HG03354 (cell line): ENCODE results near the gene RPS27L.

ENCODE experiments used
- ATAC-seq: cut with Tn5 transposase; IDR thresholded peaks from one replicate; pipeline ENCODE4 v1.9.1; 2021; ENCODE audit warnings: mild to moderate bottlenecking; ENCODE audit not compliant: unreplicated experiment, poor library complexity, severe bottlenecking

RPS27L gene

GRCh38 chr15:63157118-63157843 lies at the start of gene RPS27L:
TSS of gene RPS27L (minus strand) at chr15:63157477. CDS start at chr15:63157405, 72 bp downstream.
- ATAC-seq = peak; percentile 92

- ATAC-seq = no peak
These were observed 48.8 kb upstream of the RPS27L start for GRCh38 chr15:63206079-63206478.

- ATAC-seq = peak; percentile 68
These were observed 46.3 kb upstream of the RPS27L start for GRCh38 chr15:63203451-63204090.

GRCh38 chr15:63202861-63203260 lies 45.6 kb upstream of the RPS27L start:
- no peak for ATAC-seq

GRCh38 chr15:63200464-63201249 lies 43.4 kb upstream of the RPS27L start:
- ATAC-seq = no peak

GRCh38 chr15:63198371-63199250 lies 41.3 kb upstream of the RPS27L start:
- no peak for ATAC-seq

GRCh38 chr15:63197626-63198025 lies 40.3 kb upstream of the RPS27L start:
- no peak for ATAC-seq

GRCh38 chr15:63196842-63197241 lies 39.6 kb upstream of the RPS27L start:
- no peak for ATAC-seq

GRCh38 chr15:63195569-63196015 lies 38.3 kb upstream of the RPS27L start:
- ATAC-seq = no peak

GRCh38 chr15:63194880-63195568 lies 37.7 kb upstream of the RPS27L start:
- no peak for ATAC-seq

- no peak for ATAC-seq
These were observed 37.0 kb upstream of the RPS27L start for GRCh38 chr15:63194302-63194701.

- ATAC-seq = no peak
These were observed 35.4 kb upstream of the RPS27L start for GRCh38 chr15:63192619-63193206.

GRCh38 chr15:63191895-63192618 lies 34.8 kb upstream of the RPS27L start:
- ATAC-seq = peak; percentile 44

GRCh38 chr15:63190769-63191649 lies 33.7 kb upstream of the RPS27L start:
- no peak for ATAC-seq

GRCh38 chr15:63189941-63190768 lies 32.9 kb upstream of the RPS27L start:
- ATAC-seq = no peak
